PC-9 (cell line): ENCODE data around the gene ECI1. TPM values are rescaled to one million over a fixed set of nuclear protein-coding genes. Genes with fewer than 3 reads are reported as not detected.

Experiments used
- BruUV-seq: library from RNA; stranded (reverse); fragments of 400-500 nt; replicated peaks from 2 replicates; lab custom pipeline; 2021; lab: Mats Ljungman, UMichigan
- CTCF ChIA-PET: fragments of 300-600 bp; sonication (Branson Sonifier 250); formaldehyde crosslinking; loops from one replicate; lab custom pipeline; 2022; ENCODE audit warnings: antibody characterized with exemption; lab: Charles Lee
- POLR2A ChIA-PET: fragments of 300-600 bp; sonication (Branson Sonifier 250); formaldehyde crosslinking; loops from one replicate; lab custom pipeline; 2022; ENCODE audit warnings: antibody characterized with exemption; ENCODE audit not compliant: unreplicated experiment; lab: Charles Lee
- DNase-seq, 2 experiments: peaks; one replicate each; pipeline versions ENCODE4 v3.0.0 to v3.0.0-alpha.2; 2015 to 2022; ENCODE audit warnings: mixed read lengths in 1 of 2
- H2AFZ ChIP-seq: fragments of 200-600 bp; sonication (generic); 2 replicates; pipeline ENCODE4 v1.8.1; 2017; ENCODE audit warnings: antibody characterized with exemption
- H3F3A ChIP-seq: fragments of 200-600 bp; sonication (generic); 2 replicates; pipeline ENCODE4 v1.8.1; 2017; ENCODE audit warnings: antibody characterized with exemption, mild to moderate bottlenecking, low read depth; ENCODE audit not compliant: insufficient read depth
- H3K27ac ChIP-seq: fragments of 200-600 bp; sonication (generic); 2 replicates; pipeline ENCODE4 v1.6.1; 2016; ENCODE audit warnings: mixed run types
- H3K27me3 ChIP-seq: fragments of 200-600 bp; sonication (generic); 2 replicates; pipeline ENCODE4 v1.6.1; 2016; ENCODE audit warnings: low read depth, mixed run types; ENCODE audit not compliant: insufficient read depth
- H3K36me3 ChIP-seq: fragments of 200-600 bp; sonication (generic); 2 replicates; pipeline ENCODE4 v1.6.1; 2016; ENCODE audit warnings: low read depth, mixed run types
- H3K4me1 ChIP-seq: fragments of 200-600 bp; sonication (generic); replicated peaks from 2 replicates; pipeline ENCODE4 v1.6.1; 2016; ENCODE audit warnings: mixed run types; ENCODE audit not compliant: insufficient read depth
- H3K4me2 ChIP-seq: fragments of 200-600 bp; sonication (generic); 2 replicates; pipeline ENCODE4 v1.6.1; 2017; ENCODE audit warnings: mixed run types
- H3K4me3 ChIP-seq: fragments of 200-600 bp; sonication (generic); 2 replicates; pipeline ENCODE4 v1.6.1; 2016; ENCODE audit warnings: mixed run types
- H3K79me2 ChIP-seq: fragments of 200-600 bp; sonication (generic); 2 replicates; pipeline ENCODE4 v1.6.1; 2017; ENCODE audit warnings: low read depth, mixed run types
- H3K9me2 ChIP-seq: fragments of 200-600 bp; sonication (generic); 2 replicates; pipeline ENCODE4 v1.8.1; 2017; ENCODE audit warnings: mild to moderate bottlenecking; ENCODE audit not compliant: insufficient read depth
- H3K9me3 ChIP-seq: fragments of 200-600 bp; sonication (generic); 2 replicates; pipeline ENCODE4 v1.8.1; 2016; ENCODE audit warnings: low read depth; ENCODE audit not compliant: insufficient read depth
- H4K20me1 ChIP-seq: fragments of 200-600 bp; sonication (generic); 2 replicates; pipeline ENCODE4 v1.8.1; 2017; ENCODE audit not compliant: insufficient read depth
- EZH2 ChIP-seq: fragments of 200-600 bp; sonication (generic); IDR thresholded peaks from 2 replicates; pipeline ENCODE4 v1.8.0; 2017; ENCODE audit warnings: antibody characterized with exemption, low read depth
- intact Hi-C: fragments of 100-400 bp; cut with micrococcal nuclease; formaldehyde crosslinking; loops from one replicate; pipeline ENCODE4 v1.10.0; 2022; ENCODE audit not compliant: unreplicated experiment
- total RNA-seq: library from RNA; stranded (reverse); gene quantifications from 2 replicates; pipeline ENCODE4 v1.2.3, GENCODE V29; 2021
- TF ChIP-seq, protein P1 (sequence below): fragments of 200-600 bp; sonication (generic); conservative IDR thresholded peaks from 2 replicates; pipeline ENCODE4 v1.6.1; 2017; ENCODE audit warnings: mixed run types, antibody characterized with exemption, mild to moderate bottlenecking, moderate library complexity

ECI1 gene
- total RNA-seq, 1 experiment from 2014 or later = 131 TPM

GRCh38 chr16:2229632-2230250, 21.6 kb downstream of the ECI1 start:
- Histone ChIP-seq H3K9me3 (no peaks in the 10 kb centered on the region), H2AFZ (no peak overlapping the region), H4K20me1 (peaks cover 44% of the 10 kb centered on the region), H3K4me1 (peaks cover 18% of the 10 kb centered on the region), H3K27ac (no peak overlapping the region), H3K79me2 (peaks cover 39% of the 10 kb centered on the region), H3K27me3 (no peaks in the 10 kb centered on the region), H3F3A (0 out of 2 replicates have a peak, but pooled peaks cover under 1% of the 10 kb centered on the region), H3K36me3 (peaks cover 4% of the 10 kb centered on the region; the same call in 1 of the 2 replicates), H3K9me2 (no peaks in the 10 kb centered on the region), H3K4me3 (no peak overlapping the region), H3K4me2 (no peak overlapping the region)
- ChIA-PET CTCF (no interaction called here), POLR2A (interaction anchor here (0.5 kb wide), 1 partner anchor 67 kb away, joined by 3 read pairs; no protein-coding TSS in a partner anchor)
- TF ChIP-seq, protein P1, sequence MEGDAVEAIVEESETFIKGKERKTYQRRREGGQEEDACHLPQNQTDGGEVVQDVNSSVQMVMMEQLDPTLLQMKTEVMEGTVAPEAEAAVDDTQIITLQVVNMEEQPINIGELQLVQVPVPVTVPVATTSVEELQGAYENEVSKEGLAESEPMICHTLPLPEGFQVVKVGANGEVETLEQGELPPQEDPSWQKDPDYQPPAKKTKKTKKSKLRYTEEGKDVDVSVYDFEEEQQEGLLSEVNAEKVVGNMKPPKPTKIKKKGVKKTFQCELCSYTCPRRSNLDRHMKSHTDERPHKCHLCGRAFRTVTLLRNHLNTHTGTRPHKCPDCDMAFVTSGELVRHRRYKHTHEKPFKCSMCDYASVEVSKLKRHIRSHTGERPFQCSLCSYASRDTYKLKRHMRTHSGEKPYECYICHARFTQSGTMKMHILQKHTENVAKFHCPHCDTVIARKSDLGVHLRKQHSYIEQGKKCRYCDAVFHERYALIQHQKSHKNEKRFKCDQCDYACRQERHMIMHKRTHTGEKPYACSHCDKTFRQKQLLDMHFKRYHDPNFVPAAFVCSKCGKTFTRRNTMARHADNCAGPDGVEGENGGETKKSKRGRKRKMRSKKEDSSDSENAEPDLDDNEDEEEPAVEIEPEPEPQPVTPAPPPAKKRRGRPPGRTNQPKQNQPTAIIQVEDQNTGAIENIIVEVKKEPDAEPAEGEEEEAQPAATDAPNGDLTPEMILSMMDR = no peak
- TF ChIP-seq EZH2 = no peak
- BruUV-seq = no TSS peak
- intact Hi-C loops = loop anchor here (10.0 kb wide), 1 partner anchor 675 kb away; no protein-coding TSS in a partner anchor
- DNase-seq = no peak

GRCh38 chr16:2229091-2229490, 22.3 kb downstream of the ECI1 start:
- Histone ChIP-seq H3K4me2 (no peak overlapping the region), H3K27me3 (no peaks in the 10 kb centered on the region), H3K79me2 (peaks cover 46% of the 10 kb centered on the region), H3K9me3 (no peaks in the 10 kb centered on the region), H3K9me2 (no peaks in the 10 kb centered on the region), H3F3A (peaks cover 7% of the 10 kb centered on the region; the same call in 1 of the 2 replicates), H4K20me1 (peaks cover 41% of the 10 kb centered on the region), H3K4me1 (peaks cover 20% of the 10 kb centered on the region), H3K4me3 (no peak overlapping the region), H2AFZ (no peak overlapping the region), H3K36me3 (peaks cover 4% of the 10 kb centered on the region; the same call in 1 of the 2 replicates), H3K27ac (no peak overlapping the region)
- POLR2A ChIA-PET = no interaction called here
- CTCF ChIA-PET = interaction anchor here (0.6 kb wide), 1 partner anchor 41 kb away, joined by 17 read pairs; no protein-coding TSS in a partner anchor
- intact Hi-C loops = loop anchor here (10.0 kb wide), 1 partner anchor 676 kb away; no protein-coding TSS in a partner anchor
- no peak for TF ChIP-seq EZH2
- TF ChIP-seq, protein P1 = no peak
- no peak for DNase-seq
- BruUV-seq = no TSS peak

DNA sequence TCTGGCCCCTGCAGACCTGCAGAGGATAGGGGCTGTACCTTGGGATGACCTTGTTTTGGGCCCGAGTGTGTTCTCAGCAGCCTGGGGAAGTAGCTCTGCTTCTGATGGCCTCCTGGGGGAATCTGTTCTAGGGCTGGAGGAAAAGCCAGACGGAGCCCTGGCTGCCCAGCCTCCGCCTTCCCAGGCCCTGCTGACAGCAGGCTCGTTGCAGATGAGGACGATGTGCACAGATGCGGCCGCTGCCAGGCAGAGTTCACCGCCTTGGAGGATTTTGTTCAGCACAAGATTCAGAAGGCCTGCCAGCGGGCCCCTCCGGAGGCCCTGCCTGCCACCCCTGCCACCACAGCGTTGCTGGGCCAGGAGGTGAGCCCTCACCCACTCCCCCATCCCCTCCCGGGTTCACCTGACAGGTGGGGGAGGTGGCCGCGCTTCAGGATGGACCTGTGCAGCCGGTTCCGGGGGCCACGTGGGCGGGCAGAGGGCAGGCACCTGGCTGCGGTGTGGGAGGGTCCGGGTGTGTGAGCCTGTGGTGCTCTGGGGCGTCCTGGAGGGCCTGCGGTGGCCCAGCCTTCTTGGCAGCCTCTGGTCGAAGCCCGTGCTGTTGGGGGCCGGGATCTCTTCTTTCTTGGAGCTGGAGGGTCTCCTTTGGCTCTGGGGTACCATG, 23.1 kb downstream of the ECI1 start:
- ChIA-PET CTCF (interaction anchor here (0.5 to 0.6 kb wide), 2 partner anchors 40 to 86 kb away, joined by 8 to 17 read pairs; no protein-coding TSS in a partner anchor), POLR2A (no interaction called here)
- peaks cover 4% of the 10 kb centered on the region; the same call in 1 of the 2 replicates for H3K36me3 ChIP-seq
- intact Hi-C loops = loop anchor here (10.0 kb wide), 1 partner anchor 677 kb away; no protein-coding TSS in a partner anchor
- no peaks in the 10 kb centered on the region for H3K27me3 ChIP-seq
- no peak overlapping the region for H2AFZ ChIP-seq
- H3K79me2 ChIP-seq = peaks cover 51% of the 10 kb centered on the region
- no peaks in the 10 kb centered on the region for H3K9me3 ChIP-seq
- H3F3A ChIP-seq = peaks cover 13% of the 10 kb centered on the region; the same call in 1 of the 2 replicates
- H3K4me1 ChIP-seq = peaks cover 20% of the 10 kb centered on the region
- BruUV-seq = no TSS peak
- no peak overlapping the region for H3K4me2 ChIP-seq
- peaks cover 41% of the 10 kb centered on the region for H4K20me1 ChIP-seq
- no peak overlapping the region for H3K4me3 ChIP-seq
- TF ChIP-seq EZH2 = no peak
- TF ChIP-seq, protein P1 = no peak
- no peaks in the 10 kb centered on the region for H3K9me2 ChIP-seq
- H3K27ac ChIP-seq = no peak overlapping the region
- DNase-seq = no peak
